HepG2 (cell line): ENCODE measurements around the gene EPHX1. TPM values are rescaled to one million over a fixed set of nuclear protein-coding genes. Genes with fewer than 3 reads are reported as not detected.

ENCODE experiments used
- ATRX ChIP-seq: sonication (generic); formaldehyde crosslinking; IDR thresholded peaks from 2 replicates; pipeline ENCODE4 v1.4.0; 2020; ENCODE audit warnings: missing genetic modification reagents, borderline replicate concordance
- FIP1L1 ChIP-seq: fragments of 200-400 bp; formaldehyde crosslinking; IDR thresholded peaks from 2 replicates; pipeline ENCODE4 v1.6.1; 2018; ENCODE audit warnings: low read depth, mild to moderate bottlenecking, low read length, moderate library complexity, borderline replicate concordance; ENCODE audit not compliant: insufficient read depth
- FOXO1 ChIP-seq: sonication (generic); formaldehyde crosslinking; IDR thresholded peaks from 2 replicates; pipeline ENCODE4 v1.4.0; 2020; ENCODE audit warnings: missing genetic modification reagents
- HIVEP1 ChIP-seq: sonication (generic); formaldehyde crosslinking; IDR thresholded peaks from 2 replicates; pipeline ENCODE4 v1.4.0; 2020; ENCODE audit warnings: mild to moderate bottlenecking, missing genetic modification reagents
- HNRNPK ChIP-seq: fragments of 200-400 bp; formaldehyde crosslinking; IDR thresholded peaks from 2 replicates; pipeline ENCODE4 v1.6.1; 2018; ENCODE audit warnings: low read length, low read depth, moderate library complexity, mild to moderate bottlenecking; ENCODE audit not compliant: poor library complexity, severe bottlenecking
- KDM1A ChIP-seq: IDR thresholded peaks from 2 replicates; pipeline ENCODE4 v1.6.1; 2016; ENCODE audit warnings: missing compliant biosample characterization
- MBD4 ChIP-seq: IDR thresholded peaks from 2 replicates; pipeline ENCODE4 v1.6.1; 2012; ENCODE audit warnings: low read length, inconsistent platforms, borderline replicate concordance
- MIER3 ChIP-seq: IDR thresholded peaks from 2 replicates; pipeline ENCODE4 v1.6.1; 2016; ENCODE audit warnings: missing compliant biosample characterization, borderline replicate concordance
- MTF1 ChIP-seq: sonication (generic); formaldehyde crosslinking; IDR thresholded peaks from 2 replicates; pipeline ENCODE4 v1.5.0; 2020; ENCODE audit warnings: missing genetic modification reagents
- NFIB ChIP-seq: sonication (generic); formaldehyde crosslinking; IDR thresholded peaks from 2 replicates; pipeline ENCODE4 v1.9.0; 2021; ENCODE audit warnings: missing genetic modification reagents, mild to moderate bottlenecking, borderline replicate concordance
- PRPF4 ChIP-seq: fragments of 200-400 bp; formaldehyde crosslinking; IDR thresholded peaks from 2 replicates; pipeline ENCODE4 v1.6.1; 2016; ENCODE audit warnings: low read length, low read depth; ENCODE audit not compliant: poor library complexity, severe bottlenecking
- RAD21 ChIP-seq: fragments of 450-650 bp; formaldehyde crosslinking; IDR thresholded peaks from 2 replicates; pipeline ENCODE4 v1.5.0; 2020; ENCODE audit warnings: mild to moderate bottlenecking
- REL ChIP-seq: sonication (generic); formaldehyde crosslinking; conservative IDR thresholded peaks from 2 replicates; pipeline ENCODE4 v1.8.0; 2022; ENCODE audit warnings: mild to moderate bottlenecking, missing genetic modification reagents, moderate library complexity
- SOX5 ChIP-seq: IDR thresholded peaks from 2 replicates; pipeline ENCODE4 v1.6.1; 2016; ENCODE audit warnings: borderline replicate concordance
- TBL1XR1 ChIP-seq: fragments of 150-350 bp; IDR thresholded peaks from 2 replicates; pipeline ENCODE4 v1.6.1; 2014; ENCODE audit warnings: borderline replicate concordance, low read length; ENCODE audit not compliant: partially characterized antibody
- TCF7 ChIP-seq: sonication (generic); IDR thresholded peaks from 2 replicates; pipeline ENCODE4 v1.6.1; 2016; ENCODE audit warnings: antibody characterized with exemption, low read depth
- THAP11 ChIP-seq: IDR thresholded peaks from 2 replicates; pipeline ENCODE4 v1.6.1; 2016; ENCODE audit warnings: missing biosample characterization, missing genetic modification reagents
- XRCC5 ChIP-seq: fragments of 200-400 bp; formaldehyde crosslinking; optimal IDR thresholded peaks from 2 replicates; pipeline ENCODE3; 2017; ENCODE audit warnings: mild to moderate bottlenecking, low read length
- ZFX ChIP-seq: sonication (generic); formaldehyde crosslinking; IDR thresholded peaks from 2 replicates; pipeline ENCODE4 v1.4.0; 2020; ENCODE audit warnings: mild to moderate bottlenecking, low read depth, missing genetic modification reagents, moderate library complexity
- ZNF431 ChIP-seq: sonication (generic); formaldehyde crosslinking; IDR thresholded peaks from 2 replicates; pipeline ENCODE4 v1.9.0; 2022; ENCODE audit warnings: missing genetic modification reagents, low read depth, mild to moderate bottlenecking, borderline replicate concordance
- ZNF484 ChIP-seq: sonication (generic); formaldehyde crosslinking; IDR thresholded peaks from 2 replicates; pipeline ENCODE4 v1.5.1; 2020; ENCODE audit warnings: mild to moderate bottlenecking, low read depth, missing genetic modification reagents, borderline replicate concordance
- ZNF614 ChIP-seq: IDR thresholded peaks from 2 replicates; pipeline ENCODE4 v1.6.1; 2018; ENCODE audit warnings: missing biosample characterization, missing genetic modification reagents, inconsistent platforms, borderline replicate concordance
- ZSCAN29 ChIP-seq: sonication (generic); formaldehyde crosslinking; conservative IDR thresholded peaks from 2 replicates; pipeline ENCODE4 v1.4.0; 2020; ENCODE audit warnings: mild to moderate bottlenecking, missing genetic modification reagents
- polyA plus RNA-seq, 8 experiments: library from polyadenylated mRNA; depleted of rRNA in 3 of 8; stranded (reverse) in 7 of 8; unstranded in 1 of 8; fragments of >200 nt; fragmentation: Illumina TruSeq in 4 of 8; extraction: Trizol in 4 of 8; gene quantifications; 2 replicates each; pipeline versions ENCODE4 v1.2.1 to v1.2.3, GENCODE V29; 2011 to 2016; ENCODE audit warnings: low read depth in 4 of 8, missing spikeins in 1 of 8, mixed read lengths in 1 of 8; ENCODE audit not compliant: insufficient read depth in 1 of 8
- total RNA-seq, 5 experiments: library from RNA; depleted of rRNA; stranded (reverse); fragments of >200 nt; fragmentation: Illumina TruSeq; extraction: Trizol; gene quantifications; 2 replicates each; pipeline ENCODE4 v1.2.3, GENCODE V29; 2016; ENCODE audit warnings: low read depth in 1 of 5
- TF ChIP-seq, protein P1 (sequence below): IDR thresholded peaks from 2 replicates; pipeline ENCODE4 v1.6.1; 2016; ENCODE audit warnings: missing compliant biosample characterization, missing genetic modification reagents, borderline replicate concordance
- TF ChIP-seq, protein P2 (sequence below), 2 experiments: sonication (generic) in 1 of 2; formaldehyde crosslinking in 1 of 2; IDR thresholded peaks; 2 replicates each; pipeline versions ENCODE4 v1.4.0 to v1.6.1; 2016 to 2020; ENCODE audit warnings: borderline replicate concordance in 1 of 2, low read depth in 1 of 2, mild to moderate bottlenecking in 1 of 2, missing genetic modification reagents in 1 of 2

Gene EPHX1
- total and polyA plus RNA-seq, 2 of the 13 experiments (the other 11 are each of a cell fraction or from before 2014, with no cell fraction given), result 27.7 to 36.5 TPM

GRCh38 chr1:225767634-225768540 lies 42.0 kb upstream of the EPHX1 start (continued):
- TF ChIP-seq XRCC5 (no peak), ATRX (CRISPR knock-in tag) (no peak), REL (no peak), ZSCAN29 (CRISPR knock-in tag) (no peak), TBL1XR1 (no peak), HNRNPK (no peak), ZFX (CRISPR knock-in tag) (peak; percentile 69; the same call in 1 of the 2 replicates), KDM1A (CRISPR knock-in tag) (no peak), THAP11 (peak; percentile 32; the same call in 1 of the 2 replicates), PRPF4 (no peak), ZNF431 (CRISPR knock-in tag) (no peak), ZNF614 (CRISPR knock-in tag) (no peak; the same call in 1 of the 2 replicates), NFIB (CRISPR knock-in tag) (no peak), TCF7 (peak; percentile 89), HIVEP1 (CRISPR knock-in tag) (0 out of 2 replicates have a peak, but pooled peaks have one; percentile 32), FOXO1 (peak; percentile 57; the same call in 1 of the 2 replicates), MIER3 (CRISPR knock-in tag) (no peak), ZNF484 (CRISPR knock-in tag) (no peak), MTF1 (CRISPR knock-in tag) (no peak), FIP1L1 (no peak), RAD21 (0 out of 2 replicates have a peak, but pooled peaks have one; percentile 10), MBD4 (no peak), SOX5 (CRISPR knock-in tag) (peak; percentile 63; the same call in 1 of the 2 replicates)
- TF ChIP-seq, protein P1, sequence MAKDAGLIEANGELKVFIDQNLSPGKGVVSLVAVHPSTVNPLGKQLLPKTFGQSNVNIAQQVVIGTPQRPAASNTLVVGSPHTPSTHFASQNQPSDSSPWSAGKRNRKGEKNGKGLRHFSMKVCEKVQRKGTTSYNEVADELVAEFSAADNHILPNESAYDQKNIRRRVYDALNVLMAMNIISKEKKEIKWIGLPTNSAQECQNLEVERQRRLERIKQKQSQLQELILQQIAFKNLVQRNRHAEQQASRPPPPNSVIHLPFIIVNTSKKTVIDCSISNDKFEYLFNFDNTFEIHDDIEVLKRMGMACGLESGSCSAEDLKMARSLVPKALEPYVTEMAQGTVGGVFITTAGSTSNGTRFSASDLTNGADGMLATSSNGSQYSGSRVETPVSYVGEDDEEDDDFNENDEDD, result no peak
- TF ChIP-seq, protein P2, sequence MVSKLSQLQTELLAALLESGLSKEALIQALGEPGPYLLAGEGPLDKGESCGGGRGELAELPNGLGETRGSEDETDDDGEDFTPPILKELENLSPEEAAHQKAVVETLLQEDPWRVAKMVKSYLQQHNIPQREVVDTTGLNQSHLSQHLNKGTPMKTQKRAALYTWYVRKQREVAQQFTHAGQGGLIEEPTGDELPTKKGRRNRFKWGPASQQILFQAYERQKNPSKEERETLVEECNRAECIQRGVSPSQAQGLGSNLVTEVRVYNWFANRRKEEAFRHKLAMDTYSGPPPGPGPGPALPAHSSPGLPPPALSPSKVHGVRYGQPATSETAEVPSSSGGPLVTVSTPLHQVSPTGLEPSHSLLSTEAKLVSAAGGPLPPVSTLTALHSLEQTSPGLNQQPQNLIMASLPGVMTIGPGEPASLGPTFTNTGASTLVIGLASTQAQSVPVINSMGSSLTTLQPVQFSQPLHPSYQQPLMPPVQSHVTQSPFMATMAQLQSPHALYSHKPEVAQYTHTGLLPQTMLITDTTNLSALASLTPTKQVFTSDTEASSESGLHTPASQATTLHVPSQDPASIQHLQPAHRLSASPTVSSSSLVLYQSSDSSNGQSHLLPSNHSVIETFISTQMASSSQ (IDR thresholded peaks at IDR 0.05; ENCODE audit: low read depth), result no peak; the same call in 1 of the 2 replicates
- TF ChIP-seq, protein P2 (CRISPR knock-in tag; IDR thresholded peaks at IDR 0.05; ENCODE audit: borderline replicate concordance), result peak; percentile 26; the same call in 1 of the 2 replicates
